ENCODE data around the gene WDR27.

Gene WDR27

GRCh38 chr6:169664227-169664626 is 37.6 kb downstream of the WDR27 start:
- Histone ChIP-seq H3K4me3 (ENCODE audit: low read depth, low read length) (no peak overlapping the region), H3K9me3 (ENCODE audit: control insufficient read depth, insufficient read depth, low read depth, low read length) (no peaks in the 10 kb centered on the region), H3K27ac (ENCODE audit: extremely low read depth, low read depth, low read length) (no peak overlapping the region), H3K36me3 (ENCODE audit: control insufficient read depth in 2 of 2, insufficient read depth in 1 of 2, low read length in 2 of 2) (peaks cover 0 to 91% of the 10 kb centered on the region in 2 experiments; a peak in 2 of 3 replicates), H3K4me1 (ENCODE audit: control insufficient read depth, insufficient read depth, low read length) (no peaks in the 10 kb centered on the region)
- ChIA-PET CTCF (no interaction called here), POLR2A (no interaction called here)
- TF ChIP-seq ZNF292 (tag by site-specific recombination; IDR thresholded peaks at IDR 0.05; ENCODE audit: borderline replicate concordance, low read depth) (no peak), ZFP37 (tag by site-specific recombination; IDR thresholded peaks at IDR 0.05) (no peak), ZNF449 (tag by site-specific recombination; IDR thresholded peaks at IDR 0.05) (no peak), ZNF155 (tag by site-specific recombination; IDR thresholded peaks at IDR 0.05) (no peak), HOXA7 (CRISPR knock-in tag; IDR thresholded peaks at IDR 0.05; ENCODE audit: borderline replicate concordance) (no peak), ZNF561 (tag by site-specific recombination; IDR thresholded peaks at IDR 0.05; ENCODE audit: borderline replicate concordance) (no peak), ZNF76 (tag by site-specific recombination; IDR thresholded peaks at IDR 0.05; ENCODE audit: borderline replicate concordance, low read depth) (no peak), PRDM2 (tag by site-specific recombination; IDR thresholded peaks at IDR 0.05; ENCODE audit: borderline replicate concordance) (no peak), ZBTB20 (tag by site-specific recombination; IDR thresholded peaks at IDR 0.05) (no peak), ZNF549 (tag by site-specific recombination; IDR thresholded peaks at IDR 0.05) (no peak), MZF1 (tag by site-specific recombination; IDR thresholded peaks at IDR 0.05; ENCODE audit: borderline replicate concordance) (no peak), ZBTB11 (tag by site-specific recombination; conservative IDR thresholded peaks at IDR 0.05; ENCODE audit: low read depth) (no peak), ZNF16 (tag by site-specific recombination; IDR thresholded peaks at IDR 0.05; ENCODE audit: low read depth) (no peak), ZNF585B (tag by site-specific recombination; IDR thresholded peaks at IDR 0.05) (no peak), ZNF501 (tag by site-specific recombination; IDR thresholded peaks at IDR 0.05) (no peak), ZBTB8A (tag by site-specific recombination; IDR thresholded peaks at IDR 0.05) (no peak), MEIS1 (CRISPR knock-in tag; IDR thresholded peaks at IDR 0.05; ENCODE audit: borderline replicate concordance) (no peak), ZNF221 (tag by site-specific recombination; IDR thresholded peaks at IDR 0.05; ENCODE audit: borderline replicate concordance) (no peak), ZNF266 (tag by site-specific recombination; IDR thresholded peaks at IDR 0.05; ENCODE audit: low read depth) (no peak), SP7 (tag by site-specific recombination; IDR thresholded peaks at IDR 0.05) (no peak)

Measured in HEK293 (cell line).